ENCODE data around the gene ASB13.

Gene ASB13

GRCh38 chr10:5666008-5666840, at the start of gene ASB13:
TSS of gene ASB13 (minus strand) at chr10:5666595. CDS start at chr10:5666551, 44 bp downstream.
- peak; percentile 59 to 68 for DNase-seq

- no peak for DNase-seq
Observed at GRCh38 chr10:5711642-5712041, 45.2 kb upstream of the ASB13 start.

GRCh38 chr10:5710859-5711258, 44.5 kb upstream of the ASB13 start:
- DNase-seq = no peak

GRCh38 chr10:5709865-5710264, 43.5 kb upstream of the ASB13 start:
- no peak for DNase-seq

- no peak for DNase-seq
Observed at GRCh38 chr10:5708356-5708755, 42.0 kb upstream of the ASB13 start.

GRCh38 chr10:5698062-5698461, 31.7 kb upstream of the ASB13 start:
- DNase-seq = no peak

GRCh38 chr10:5697342-5697741, 30.9 kb upstream of the ASB13 start:
- DNase-seq = no peak

- no peak for DNase-seq
Observed at GRCh38 chr10:5694573-5694972, 28.2 kb upstream of the ASB13 start.

- peak; percentile 75 to 81 for DNase-seq
Observed at GRCh38 chr10:5692461-5693358, 26.3 kb upstream of the ASB13 start.

GRCh38 chr10:5691786-5692185, 25.4 kb upstream of the ASB13 start:
- DNase-seq = no peak

- DNase-seq = no peak
Observed at GRCh38 chr10:5688587-5688986, 22.2 kb upstream of the ASB13 start.

- no peak for DNase-seq
Observed at GRCh38 chr10:5685764-5686240, 19.4 kb upstream of the ASB13 start.

GRCh38 chr10:5684971-5685763, 18.8 kb upstream of the ASB13 start:
- peak; percentile 80 to 82 for DNase-seq

GRCh38 chr10:5684318-5684970, 18.0 kb upstream of the ASB13 start, which contains the start of gene TASOR2:
TSS of gene TASOR2 (plus strand) at chr10:5684838. CDS start at chr10:5720643, 35,805 bp downstream.
- DNase-seq = peak; percentile 98

- DNase-seq = no peak
Observed at GRCh38 chr10:5683065-5683464, 16.7 kb upstream of the ASB13 start.

- no peak for DNase-seq
Observed at GRCh38 chr10:5681930-5682329, 15.5 kb upstream of the ASB13 start.

GRCh38 chr10:5679606-5680005, 13.2 kb upstream of the ASB13 start:
- DNase-seq = no peak

- DNase-seq = no peak
Observed at GRCh38 chr10:5679037-5679435, 12.6 kb upstream of the ASB13 start.

GRCh38 chr10:5678397-5679036, 12.1 kb upstream of the ASB13 start:
- no peak for DNase-seq

- DNase-seq = no peak
Observed at GRCh38 chr10:5670662-5671375, 4.4 kb upstream of the ASB13 start.

GRCh38 chr10:5669604-5670003, 3.2 kb upstream of the ASB13 start:
- DNase-seq = no peak
